Body of pancreas (tissue), 4 donors: Measurements from ENCODE around the gene DMRTB1. TPM values are rescaled to one million over a fixed set of nuclear protein-coding genes. Genes with fewer than 3 reads are reported as not detected.

Experiments used
- ATAC-seq: fragments of 150-250 bp; one replicate; pipeline ENCODE4 v1.9.1; 2016
- DNase-seq, 4 donors: peaks; one replicate each; pipeline ENCODE4 v3.0.0-alpha.2; 2019
- H3K27ac ChIP-seq, 4 donors: fragments of 200-600 bp; sonication (generic); 1 replicate in 3 of 4; 2 replicates in 1 of 4; pipeline versions ENCODE4 v1.5.1 to v1.6.1; 2016 to 2019; ENCODE audit warnings: mild to moderate bottlenecking in 1 of 4, mixed read lengths in 1 of 4, moderate library complexity in 1 of 4
- H3K27me3 ChIP-seq, 2 donors: fragments of 200-600 bp; sonication (generic); one replicate each; pipeline ENCODE4 v1.6.0; 2016; ENCODE audit warnings: mild to moderate bottlenecking in 1 of 2
- H3K36me3 ChIP-seq, 2 donors: fragments of 200-600 bp; sonication (generic); replicated peaks in 1 of 2; 2 replicates each; pipeline ENCODE4 v1.5.1; 2016; ENCODE audit warnings: low read depth in 2 of 2; ENCODE audit not compliant: insufficient read depth in 1 of 2
- H3K4me1 ChIP-seq: fragments of 200-600 bp; sonication (generic); one replicate; pipeline ENCODE4 v1.6.0; 2016
- H3K4me3 ChIP-seq, 2 donors: fragments of 200-600 bp; sonication (generic); 1 replicate in 1 of 2; 2 replicates in 1 of 2; pipeline ENCODE4 v1.5.1; 2016 to 2019
- H3K9me3 ChIP-seq, 3 donors: fragments of 200-600 bp; sonication (generic); 1 replicate in 2 of 3; 2 replicates in 1 of 3; pipeline ENCODE4 v1.5.1; 2016
- POLR2A ChIP-seq, 3 donors: fragments of 450-650 bp; IDR thresholded peaks; one replicate each; pipeline ENCODE4 v1.6.1; 2016; ENCODE audit warnings: antibody characterized with exemption in 3 of 3, mild to moderate bottlenecking in 2 of 3
- WGBS, 2 donors: methylation state at CpG; one replicate each; pipeline ENCODE4 v1.1.5; 2017; 5-methylcytosine and 5-hydroxymethylcytosine counted together
- intact Hi-C: fragments of 100-400 bp; cut with DNase I; formaldehyde crosslinking; loops from one replicate; pipeline ENCODE4 v1.15.1; 2023
- total RNA-seq, 2 donors: library from RNA; depleted of rRNA; stranded (reverse); fragments of >200 nt; gene quantifications; one replicate each; pipeline ENCODE4 v1.1.0, GENCODE V29; 2016
- TF ChIP-seq, protein P1 (sequence below), 7 experiments: fragments of 450-650 bp in 4 of 7; fragments of 200-600 bp in 3 of 7; sonication (generic) in 3 of 7; IDR thresholded peaks; one replicate each; pipeline ENCODE4 v1.5.1; 2016 to 2019; ENCODE audit warnings: antibody characterized with exemption in 7 of 7

DMRTB1 gene
- total RNA-seq, 2 donors from 2014 or later = not detected

DNA sequence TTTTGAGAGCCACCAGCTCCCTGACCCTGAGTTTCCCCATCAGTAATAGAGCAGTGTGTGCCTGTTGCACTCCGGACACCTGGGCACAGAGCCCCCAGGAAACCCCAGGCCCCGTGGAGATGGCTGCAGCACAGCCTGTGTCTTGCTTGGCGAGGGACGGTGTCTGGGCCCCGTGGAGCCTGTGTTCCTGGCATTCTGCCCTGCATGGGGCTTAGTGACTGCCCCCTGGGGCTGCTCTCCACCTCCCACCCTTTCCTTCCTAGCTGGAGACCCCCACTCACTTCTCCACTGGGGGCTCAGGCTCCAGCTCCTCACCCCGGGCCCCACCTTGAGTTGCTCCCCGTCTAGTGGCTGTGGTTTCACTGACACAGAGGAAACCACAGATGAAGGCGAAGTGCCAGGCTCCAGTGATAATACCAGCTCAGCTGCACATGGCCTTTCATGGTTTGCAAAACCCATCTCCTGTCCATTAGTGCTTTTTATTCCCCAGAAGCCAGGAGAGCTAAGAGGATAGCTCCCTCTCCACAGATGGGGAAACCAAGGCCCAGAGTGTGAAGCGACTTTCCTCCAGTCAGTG is 39.4 kb downstream of the DMRTB1 start:
- TF ChIP-seq, protein P1, sequence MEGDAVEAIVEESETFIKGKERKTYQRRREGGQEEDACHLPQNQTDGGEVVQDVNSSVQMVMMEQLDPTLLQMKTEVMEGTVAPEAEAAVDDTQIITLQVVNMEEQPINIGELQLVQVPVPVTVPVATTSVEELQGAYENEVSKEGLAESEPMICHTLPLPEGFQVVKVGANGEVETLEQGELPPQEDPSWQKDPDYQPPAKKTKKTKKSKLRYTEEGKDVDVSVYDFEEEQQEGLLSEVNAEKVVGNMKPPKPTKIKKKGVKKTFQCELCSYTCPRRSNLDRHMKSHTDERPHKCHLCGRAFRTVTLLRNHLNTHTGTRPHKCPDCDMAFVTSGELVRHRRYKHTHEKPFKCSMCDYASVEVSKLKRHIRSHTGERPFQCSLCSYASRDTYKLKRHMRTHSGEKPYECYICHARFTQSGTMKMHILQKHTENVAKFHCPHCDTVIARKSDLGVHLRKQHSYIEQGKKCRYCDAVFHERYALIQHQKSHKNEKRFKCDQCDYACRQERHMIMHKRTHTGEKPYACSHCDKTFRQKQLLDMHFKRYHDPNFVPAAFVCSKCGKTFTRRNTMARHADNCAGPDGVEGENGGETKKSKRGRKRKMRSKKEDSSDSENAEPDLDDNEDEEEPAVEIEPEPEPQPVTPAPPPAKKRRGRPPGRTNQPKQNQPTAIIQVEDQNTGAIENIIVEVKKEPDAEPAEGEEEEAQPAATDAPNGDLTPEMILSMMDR (IDR thresholded peaks at IDR 0.05) = no peak
- TF ChIP-seq POLR2A (IDR thresholded peaks at IDR 0.05) = no peak
- no peak for ATAC-seq
- Histone ChIP-seq H3K4me3 (no peak overlapping the region), H3K36me3 (no peaks in the 10 kb centered on the region), H3K27me3 (no peaks in the 10 kb centered on the region), H3K4me1 (no peaks in the 10 kb centered on the region), H3K9me3 (no peaks in the 10 kb centered on the region), H3K27ac (no peak overlapping the region)
- no peak for DNase-seq
- intact Hi-C loops = no loop called here
- 47 to 62% methylated on average over 8 to 9 of the region's 9 CpGs for WGBS, 2 donors

DNA sequence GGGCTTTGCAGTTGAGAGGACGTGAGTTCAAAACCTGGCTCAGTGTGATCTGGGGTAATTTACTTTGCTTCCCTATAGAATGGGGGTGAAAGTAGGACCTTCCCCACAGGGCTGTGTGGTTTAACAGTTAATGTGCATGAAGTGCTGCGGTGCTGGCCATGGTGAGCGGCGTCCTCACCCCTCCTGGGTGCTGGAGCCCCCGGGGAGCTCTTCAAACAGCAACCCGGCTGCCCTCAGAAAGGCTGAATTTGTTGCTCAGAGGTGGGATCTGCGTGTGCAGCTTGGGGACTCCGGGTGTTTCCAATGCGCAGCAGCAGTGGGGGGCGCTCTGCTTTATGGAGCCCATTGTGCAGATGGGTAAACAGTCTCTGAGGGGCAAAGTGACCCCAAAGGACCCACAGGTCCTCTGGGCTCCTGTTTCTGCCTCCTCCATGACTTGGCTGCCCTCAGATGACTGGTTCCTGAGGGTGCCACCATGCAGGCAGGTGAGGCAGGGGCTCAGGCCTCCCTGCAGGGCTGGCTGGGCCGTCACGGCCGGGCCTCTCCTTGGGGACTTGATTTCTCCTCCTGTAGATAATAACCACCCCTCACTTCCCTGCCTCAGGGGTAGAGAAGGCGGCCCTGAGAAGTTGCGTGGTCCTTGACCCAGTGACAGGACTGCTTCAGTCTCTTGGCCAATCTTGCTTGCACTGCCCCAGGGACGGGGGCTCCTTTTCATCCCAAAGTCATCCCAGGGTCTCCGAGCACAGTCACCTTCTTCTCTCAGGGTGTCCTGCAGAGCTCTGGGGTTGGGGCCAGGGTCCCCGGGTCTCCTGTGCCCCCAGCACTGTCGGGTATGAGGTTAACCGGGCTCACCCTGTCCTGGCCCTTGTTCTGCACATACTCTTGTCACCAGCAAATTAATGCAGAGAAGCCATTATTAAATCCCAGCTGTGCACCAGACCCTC is 40.3 kb downstream of the DMRTB1 start:
- ATAC-seq = no peak
- intact Hi-C loops = no loop called here
- no peaks in the 10 kb centered on the region for H3K27me3 ChIP-seq

DNA sequence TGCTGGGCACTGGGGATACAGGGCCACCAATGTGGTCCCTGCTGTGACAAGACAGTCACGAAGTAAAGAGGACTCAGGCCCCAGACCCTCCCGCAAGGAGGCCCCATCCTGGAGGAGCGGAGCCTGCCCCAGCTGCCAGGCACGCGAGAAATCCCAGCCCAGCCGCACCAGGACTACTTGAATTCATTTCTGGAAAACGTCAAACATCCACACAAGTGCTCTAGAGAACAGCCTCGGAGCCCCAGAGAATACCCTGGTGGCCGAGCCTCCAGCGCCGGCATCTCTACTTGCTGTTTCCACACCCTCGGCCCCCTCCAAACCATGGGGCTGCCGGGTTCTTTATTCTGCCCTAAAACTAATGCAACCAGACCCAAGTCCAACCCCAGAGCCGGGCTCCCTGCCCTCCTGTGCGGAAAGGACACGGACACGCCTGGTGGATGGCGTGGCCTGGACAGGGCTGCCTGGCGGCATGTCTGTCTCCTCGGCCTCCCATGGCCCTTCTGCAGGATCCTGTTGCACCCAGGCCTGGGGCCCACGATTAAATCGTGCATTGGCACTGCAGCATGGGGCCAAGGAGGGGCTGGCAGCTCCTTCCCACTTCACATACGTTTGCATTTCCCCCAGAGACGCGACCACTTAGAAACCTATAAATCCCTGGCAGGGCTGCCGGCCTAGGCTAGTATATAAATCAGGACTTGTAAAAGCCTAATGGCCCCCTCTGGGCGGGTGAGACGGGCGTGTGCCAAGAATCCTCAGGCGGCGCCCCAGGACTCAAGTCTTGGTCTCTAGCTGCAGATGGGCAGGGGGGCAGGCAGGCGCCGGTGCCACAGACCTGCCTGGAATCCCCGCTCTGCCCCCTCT is 41.2 kb downstream of the DMRTB1 start:
- intact Hi-C loops = no loop called here
- DNase-seq (no peak), ATAC-seq (no peak)
- no peak for TF ChIP-seq POLR2A (IDR thresholded peaks at IDR 0.05)
- TF ChIP-seq, protein P1 (IDR thresholded peaks at IDR 0.05) = no peak
- WGBS, 2 donors = 71 to 72% methylated on average over 16 to 34 of the region's 34 CpGs
- Histone ChIP-seq H3K36me3 (no peaks in the 10 kb centered on the region), H3K9me3 (no peaks in the 10 kb centered on the region), H3K27ac (no peak overlapping the region), H3K4me3 (no peak overlapping the region), H3K27me3 (no peaks in the 10 kb centered on the region), H3K4me1 (no peaks in the 10 kb centered on the region)

More for the DNA sequence above, 40.3 kb downstream of the DMRTB1 start:
- no peak overlapping the region for H3K27ac ChIP-seq
- TF ChIP-seq, protein P1 (IDR thresholded peaks at IDR 0.05) = no peak
- no peak for TF ChIP-seq POLR2A (IDR thresholded peaks at IDR 0.05)
- DNase-seq = no peak
- 67% methylated on average over 16 to 20 of the region's 20 CpGs for WGBS, 2 donors
- H3K4me3 ChIP-seq = no peak overlapping the region
- H3K4me1 ChIP-seq = no peaks in the 10 kb centered on the region
- no peaks in the 10 kb centered on the region for H3K36me3 ChIP-seq
- no peaks in the 10 kb centered on the region for H3K9me3 ChIP-seq

DNA sequence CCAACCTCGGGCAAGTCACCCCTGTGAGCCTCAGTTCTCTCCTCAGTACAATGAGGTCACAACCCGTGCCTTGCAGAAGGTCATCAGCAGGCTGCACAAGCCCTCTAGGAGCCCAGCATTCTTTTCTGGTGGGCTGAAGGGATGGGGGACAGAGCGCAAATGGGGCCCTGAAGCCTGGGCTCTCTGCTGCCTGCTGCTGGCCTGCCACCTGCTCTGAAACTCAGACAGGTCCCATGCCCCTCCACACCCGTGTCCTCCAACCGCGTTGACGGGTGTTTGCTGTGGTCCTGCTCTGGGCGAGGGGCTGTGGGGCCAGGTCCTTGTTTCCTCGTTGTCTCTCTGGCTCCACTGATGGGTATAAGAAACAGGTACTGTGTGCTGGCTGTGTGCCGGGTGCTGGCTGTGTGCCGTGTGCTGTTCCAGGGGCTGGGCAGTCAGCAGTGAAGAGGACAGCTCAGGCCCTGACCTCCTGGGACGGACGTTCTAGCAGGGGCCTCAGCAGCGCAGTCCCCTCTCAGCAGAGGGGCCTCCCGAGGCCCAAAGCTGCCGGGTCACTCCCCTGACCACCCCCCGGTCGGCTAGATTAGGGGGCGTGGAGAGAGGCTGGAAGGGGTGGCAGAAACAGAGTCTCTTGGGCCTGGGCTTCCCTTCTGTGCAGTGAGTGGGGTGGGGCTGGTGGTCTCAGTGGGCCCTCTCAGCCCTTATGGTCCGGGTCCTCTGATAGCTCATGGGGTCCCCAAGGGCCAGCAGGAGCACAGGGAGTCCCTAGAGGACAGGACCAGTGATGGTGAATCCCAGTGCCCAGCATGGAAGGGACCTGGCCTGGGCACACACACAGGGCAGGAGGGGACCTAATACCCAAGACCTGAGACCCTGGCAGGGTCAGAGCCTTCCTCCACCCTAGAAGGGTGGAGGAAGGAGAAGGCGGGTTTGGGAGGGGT is 42.1 kb downstream of the DMRTB1 start:
- intact Hi-C loops = no loop called here
- Histone ChIP-seq H3K9me3 (no peaks in the 10 kb centered on the region), H3K4me3 (no peak overlapping the region), H3K36me3 (no peaks in the 10 kb centered on the region), H3K27me3 (no peaks in the 10 kb centered on the region), H3K4me1 (no peaks in the 10 kb centered on the region), H3K27ac (no peak overlapping the region)
- WGBS, 2 donors = 36 to 42% methylated on average over 13 to 21 of the region's 21 CpGs
- ATAC-seq (no peak), DNase-seq (no peak)
- TF ChIP-seq POLR2A (IDR thresholded peaks at IDR 0.05) = no peak
- TF ChIP-seq, protein P1 (IDR thresholded peaks at IDR 0.05) = no peak
